GM23248 (cell line): ENCODE data around the gene ATG2B.

Experiments
- EZH2 ChIP-seq: fragments of 200-600 bp; sonication (generic); IDR thresholded peaks from 2 replicates; pipeline ENCODE4 v1.6.1; 2018; ENCODE audit warnings: antibody characterized with exemption, mild to moderate bottlenecking; ENCODE audit not compliant: insufficient read depth, poor library complexity, severe bottlenecking
- EZH2phosphoT487 ChIP-seq: fragments of 200-600 bp; sonication (generic); IDR thresholded peaks from 2 replicates; pipeline ENCODE4 v1.6.1; 2018; ENCODE audit warnings: antibody characterized with exemption, moderate library complexity, mild to moderate bottlenecking, low read depth; ENCODE audit not compliant: insufficient read depth

- no peak for TF ChIP-seq EZH2
- TF ChIP-seq EZH2phosphoT487 = no peak
Measured at GRCh38 chr14:96359959-96360358, 3.2 kb downstream of the ATG2B start.
